ENCODE measurements around the gene IP6K3.

The IP6K3 gene

GRCh38 chr6:33769248-33769821 is 22.6 kb upstream of the IP6K3 start:
- H3K4me3 Mint-ChIP-seq = no peak overlapping the region
- H3K27ac Mint-ChIP-seq = no peak overlapping the region
- H3K4me1 Mint-ChIP-seq = peaks cover 18% of the 10 kb centered on the region
- no peak for DNase-seq
- peaks cover 43% of the 10 kb centered on the region for H3K27me3 Mint-ChIP-seq
- H3K9me3 Mint-ChIP-seq = no peaks in the 10 kb centered on the region
- no peak for ATAC-seq

GRCh38 chr6:33768644-33769120 is 22.0 kb upstream of the IP6K3 start:
- ATAC-seq (peak; percentile 75), DNase-seq (peak; percentile 68 to 73)
- Mint-ChIP-seq H3K4me1 (peaks cover 18% of the 10 kb centered on the region), H3K4me3 (no peak overlapping the region), H3K9me3 (no peaks in the 10 kb centered on the region), H3K27me3 (peaks cover 50% of the 10 kb centered on the region), H3K27ac (no peak overlapping the region)

- ATAC-seq (no peak), DNase-seq (no peak)
- peaks cover 50% of the 10 kb centered on the region for H3K27me3 Mint-ChIP-seq
- peaks cover 17% of the 10 kb centered on the region for H3K4me1 Mint-ChIP-seq
- peak overlapping the region in 1 of 2 donors; percentile 59 for H3K27ac Mint-ChIP-seq
- no peak overlapping the region for H3K4me3 Mint-ChIP-seq
- H3K9me3 Mint-ChIP-seq = no peaks in the 10 kb centered on the region
These were observed 20.5 kb upstream of the IP6K3 start for GRCh38 chr6:33766921-33767907.

- Mint-ChIP-seq H3K9me3 (no peaks in the 10 kb centered on the region), H3K27me3 (peaks cover 50% of the 10 kb centered on the region), H3K4me1 (peaks cover 16% of the 10 kb centered on the region), H3K27ac (no peak overlapping the region), H3K4me3 (no peak overlapping the region)
- DNase-seq = no peak
- no peak for ATAC-seq
These were observed 18.7 kb upstream of the IP6K3 start for GRCh38 chr6:33765368-33765767.

- Mint-ChIP-seq H3K27ac (no peak overlapping the region), H3K4me1 (peaks cover 17% of the 10 kb centered on the region), H3K9me3 (no peaks in the 10 kb centered on the region), H3K4me3 (no peak overlapping the region), H3K27me3 (peaks cover 39% of the 10 kb centered on the region)
- ATAC-seq (no peak), DNase-seq (no peak)
These were observed 17.3 kb upstream of the IP6K3 start for GRCh38 chr6:33764036-33764435.

- no peak for DNase-seq
- peaks cover 14% of the 10 kb centered on the region for H3K4me1 Mint-ChIP-seq
- peak overlapping the region in 1 of 2 donors; percentile 79 for H3K27ac Mint-ChIP-seq
- no peaks in the 10 kb centered on the region for H3K9me3 Mint-ChIP-seq
- peaks cover 36% of the 10 kb centered on the region for H3K27me3 Mint-ChIP-seq
- no peak for ATAC-seq
- H3K4me3 Mint-ChIP-seq = no peak overlapping the region
These were observed 16.8 kb upstream of the IP6K3 start for GRCh38 chr6:33763483-33763882.

GRCh38 chr6:33762713-33763112 is 16.0 kb upstream of the IP6K3 start:
- Mint-ChIP-seq H3K4me1 (peaks cover 12% of the 10 kb centered on the region), H3K27me3 (peaks cover 30% of the 10 kb centered on the region), H3K27ac (no peak overlapping the region), H3K9me3 (no peaks in the 10 kb centered on the region), H3K4me3 (no peak overlapping the region)
- ATAC-seq (no peak), DNase-seq (no peak)

- peaks cover 24% of the 10 kb centered on the region for H3K27me3 Mint-ChIP-seq
- DNase-seq = peak; percentile 33 to 50
These were observed 15.4 kb upstream of the IP6K3 start for GRCh38 chr6:33761922-33762629.

GRCh38 chr6:33761581-33761921 is 14.8 kb upstream of the IP6K3 start:
- Mint-ChIP-seq H3K4me3 (no peak overlapping the region), H3K27me3 (peaks cover 21% of the 10 kb centered on the region), H3K9me3 (no peaks in the 10 kb centered on the region), H3K27ac (no peak overlapping the region), H3K4me1 (peaks cover 12% of the 10 kb centered on the region)
- DNase-seq = no peak
- ATAC-seq = no peak

More at GRCh38 chr6:33761922-33762629, 15.4 kb upstream of the IP6K3 start:
- Mint-ChIP-seq H3K4me3 (no peak overlapping the region), H3K4me1 (peaks cover 12% of the 10 kb centered on the region), H3K27ac (no peak overlapping the region), H3K9me3 (no peaks in the 10 kb centered on the region)
- ATAC-seq = peak; percentile 80

GRCh38 chr6:33759887-33760629 is 13.4 kb upstream of the IP6K3 start:
- no peak overlapping the region for H3K4me3 Mint-ChIP-seq
- H3K27me3 Mint-ChIP-seq = peaks cover 8% of the 10 kb centered on the region
- DNase-seq (no peak), ATAC-seq (no peak)
- H3K9me3 Mint-ChIP-seq = no peaks in the 10 kb centered on the region
- peak overlapping the region in 1 of 2 donors; percentile 60 for H3K27ac Mint-ChIP-seq
- peaks cover 12% of the 10 kb centered on the region for H3K4me1 Mint-ChIP-seq

- peaks cover 2% of the 10 kb centered on the region for H3K27me3 Mint-ChIP-seq
- no peak for ATAC-seq
- H3K4me3 Mint-ChIP-seq = no peak overlapping the region
- no peak overlapping the region for H3K27ac Mint-ChIP-seq
- no peaks in the 10 kb centered on the region for H3K9me3 Mint-ChIP-seq
- H3K4me1 Mint-ChIP-seq = peaks cover 12% of the 10 kb centered on the region
- no peak for DNase-seq
These were observed 12.1 kb upstream of the IP6K3 start for GRCh38 chr6:33758815-33759216.

GRCh38 chr6:33757906-33758305 is 11.2 kb upstream of the IP6K3 start:
- Mint-ChIP-seq H3K9me3 (no peaks in the 10 kb centered on the region), H3K4me1 (peaks cover 12% of the 10 kb centered on the region), H3K27me3 (no peaks in the 10 kb centered on the region), H3K4me3 (no peak overlapping the region), H3K27ac (no peak overlapping the region)
- ATAC-seq (no peak), DNase-seq (no peak)

- Mint-ChIP-seq H3K9me3 (no peaks in the 10 kb centered on the region), H3K27ac (peak overlapping the region in 1 of 2 donors; percentile 52), H3K4me3 (no peak overlapping the region), H3K27me3 (no peaks in the 10 kb centered on the region), H3K4me1 (peaks cover 12% of the 10 kb centered on the region)
- ATAC-seq (no peak), DNase-seq (no peak)
These were observed 10.4 kb upstream of the IP6K3 start for GRCh38 chr6:33757113-33757512.

- Mint-ChIP-seq H3K4me1 (peaks cover 11% of the 10 kb centered on the region), H3K4me3 (no peak overlapping the region), H3K27me3 (no peaks in the 10 kb centered on the region), H3K27ac (no peak overlapping the region), H3K9me3 (no peaks in the 10 kb centered on the region)
- ATAC-seq = no peak
- DNase-seq = no peak
These were observed 9.7 kb upstream of the IP6K3 start for GRCh38 chr6:33756211-33756954.

All from stimulated activated naive CD8-positive, alpha-beta T cell treated with anti-CD3 and anti-CD28 coated beads, Interleukin-15, amount 100 ng/mL, for 72 hours (primary cell).